H9 (cell line): ENCODE data around the gene HLA-DQB1. TPM values are rescaled to one million over a fixed set of nuclear protein-coding genes. Genes with fewer than 3 reads are reported as not detected.
"Not testable (repeated sequence)": the region's sequence is repeated elsewhere in the genome, so short reads cannot be mapped to it uniquely, and the experiment has no call there.

Experiments used
- DNase-seq: peaks from one replicate; pipeline ENCODE4 v3.0.0-alpha.2; 2017
- H2AFZ ChIP-seq: one replicate; pipeline ENCODE4 v1.6.1; 2013; ENCODE audit warnings: mild to moderate bottlenecking, low read length, control low read depth, moderate library complexity
- H2AK5ac ChIP-seq: 2 replicates; pipeline ENCODE4 v1.6.1; 2013; ENCODE audit warnings: low read length, control low read depth, mixed read lengths; ENCODE audit not compliant: insufficient read length
- H2BK120ac ChIP-seq: one replicate; pipeline ENCODE4 v1.6.1; 2013; ENCODE audit warnings: low read depth, mild to moderate bottlenecking, low read length, control low read depth, inconsistent platforms; ENCODE audit not compliant: poor library complexity, severe bottlenecking
- H2BK12ac ChIP-seq: 2 replicates; pipeline ENCODE4 v1.6.1; 2013; ENCODE audit warnings: low read length, control low read depth, mixed read lengths, low read depth; ENCODE audit not compliant: insufficient read length
- H2BK15ac ChIP-seq: 2 replicates; pipeline ENCODE4 v1.6.1; 2013; ENCODE audit warnings: low read depth, low read length, control low read depth
- H2BK20ac ChIP-seq: one replicate; pipeline ENCODE4 v1.6.1; 2013; ENCODE audit warnings: low read depth, mild to moderate bottlenecking, low read length, control low read depth, inconsistent platforms; ENCODE audit not compliant: poor library complexity, severe bottlenecking
- H2BK5ac ChIP-seq: 2 replicates; pipeline ENCODE4 v1.6.1; 2013; ENCODE audit warnings: low read length, control low read depth, mixed read lengths; ENCODE audit not compliant: insufficient read length
- H3K14ac ChIP-seq: 2 replicates; pipeline ENCODE4 v1.6.1; 2013; ENCODE audit warnings: low read length, control low read depth; ENCODE audit not compliant: insufficient read depth
- H3K18ac ChIP-seq: 2 replicates; pipeline ENCODE4 v1.6.1; 2013; ENCODE audit warnings: low read depth, mild to moderate bottlenecking, mixed read lengths, low read length, control low read depth; ENCODE audit not compliant: insufficient read length
- H3K23ac ChIP-seq: 2 replicates; pipeline ENCODE4 v1.6.1; 2013; ENCODE audit warnings: low read length, control low read depth, mixed read lengths, low read depth; ENCODE audit not compliant: insufficient read length
- H3K23me2 ChIP-seq: 2 replicates; pipeline ENCODE4 v1.6.1; 2013; ENCODE audit warnings: low read depth, mild to moderate bottlenecking, mixed read lengths, low read length, control low read depth; ENCODE audit not compliant: insufficient read length, poor library complexity, severe bottlenecking
- H3K27ac ChIP-seq: 2 replicates; pipeline ENCODE4 v1.5.1; 2013; ENCODE audit warnings: low read length, control low read depth, mixed read lengths, low read depth; ENCODE audit not compliant: insufficient read length
- H3K27me3 ChIP-seq: 2 replicates; pipeline ENCODE4 v1.6.1; 2013; ENCODE audit warnings: low read length, control low read depth, inconsistent platforms; ENCODE audit not compliant: insufficient read depth
- H3K4ac ChIP-seq: 2 replicates; pipeline ENCODE4 v1.6.1; 2013; ENCODE audit warnings: low read depth, mild to moderate bottlenecking, control low read depth, inconsistent platforms, low read length, moderate library complexity
- H3K4me1 ChIP-seq: 2 replicates; pipeline ENCODE4 v1.6.1; 2013; ENCODE audit warnings: low read length, control low read depth, inconsistent platforms; ENCODE audit not compliant: insufficient read depth
- H3K4me2 ChIP-seq: 2 replicates; pipeline ENCODE4 v1.6.1; 2013; ENCODE audit warnings: low read length, control low read depth, mixed read lengths; ENCODE audit not compliant: insufficient read length, insufficient read depth
- H3K56ac ChIP-seq: 2 replicates; pipeline ENCODE4 v1.6.1; 2013; ENCODE audit warnings: low read depth, mild to moderate bottlenecking, mixed read lengths, low read length, control low read depth; ENCODE audit not compliant: insufficient read length
- H3K79me1 ChIP-seq: 2 replicates; pipeline ENCODE4 v1.6.1; 2013; ENCODE audit warnings: low read depth, mild to moderate bottlenecking, moderate library complexity, low read length, control low read depth, inconsistent platforms; ENCODE audit not compliant: insufficient read depth, poor library complexity, severe bottlenecking
- H3K79me2 ChIP-seq: 2 replicates; pipeline ENCODE4 v1.6.1; 2013; ENCODE audit warnings: low read length, control low read depth, inconsistent platforms; ENCODE audit not compliant: insufficient read depth
- H3K9ac ChIP-seq: 2 replicates; pipeline ENCODE4 v1.6.1; 2013; ENCODE audit warnings: low read length, control low read depth, mixed read lengths; ENCODE audit not compliant: insufficient read length; ENCODE audit errors: extremely low read depth
- H3K9me3 ChIP-seq: one replicate; pipeline ENCODE4 v1.6.1; 2013; ENCODE audit warnings: low read depth, low read length, inconsistent platforms; ENCODE audit not compliant: control insufficient read depth
- H3T11ph ChIP-seq: one replicate; pipeline ENCODE4 v1.6.1; 2013; ENCODE audit warnings: mild to moderate bottlenecking, low read length, control low read depth, inconsistent platforms
- H4K20me1 ChIP-seq: one replicate; pipeline ENCODE4 v1.6.1; 2013; ENCODE audit not compliant: control insufficient read depth, insufficient read length, insufficient read depth
- H4K5ac ChIP-seq: 2 replicates; pipeline ENCODE4 v1.6.1; 2013; ENCODE audit warnings: low read depth, mild to moderate bottlenecking, mixed read lengths, low read length, control low read depth; ENCODE audit not compliant: insufficient read length
- H4K8ac ChIP-seq: replicated peaks from 2 replicates; pipeline ENCODE4 v1.6.1; 2013; ENCODE audit warnings: low read length, control low read depth, mixed read lengths, low read depth; ENCODE audit not compliant: insufficient read length
- H4K91ac ChIP-seq: 2 replicates; pipeline ENCODE4 v1.6.1; 2013; ENCODE audit warnings: low read depth, mild to moderate bottlenecking, moderate library complexity, mixed read lengths, low read length, control low read depth; ENCODE audit not compliant: insufficient read length
- H3K27ac Mint-ChIP-seq, 3 experiments: 2 replicates in 2 of 3; 3 replicates in 1 of 3; pipeline ENCODE4 v1.8.0; 2020 to 2021; ENCODE audit warnings: mixed read lengths in 3 of 3, mild to moderate bottlenecking in 1 of 3, moderate library complexity in 1 of 3
- H3K27me3 Mint-ChIP-seq: 2 replicates; pipeline ENCODE4 v1.8.0; 2021; ENCODE audit warnings: low read depth, mild to moderate bottlenecking, moderate library complexity, mixed read lengths
- H3K36me3 Mint-ChIP-seq, 3 experiments: 2 replicates in 2 of 3; 3 replicates in 1 of 3; pipeline ENCODE4 v1.8.0; 2020 to 2021; ENCODE audit warnings: low read depth in 3 of 3, mixed read lengths in 3 of 3; ENCODE audit not compliant: insufficient read depth in 1 of 3
- H3K4me1 Mint-ChIP-seq, 2 experiments: 2 replicates each; pipeline ENCODE4 v1.8.0; 2020; ENCODE audit warnings: mixed read lengths in 2 of 2
- H3K4me3 Mint-ChIP-seq, 2 experiments: 2 replicates in 1 of 2; 3 replicates in 1 of 2; pipeline ENCODE4 v1.8.0; 2020 to 2021; ENCODE audit warnings: mild to moderate bottlenecking in 2 of 2, mixed read lengths in 2 of 2, moderate library complexity in 1 of 2
- H3K9me3 Mint-ChIP-seq, 2 experiments: 2 replicates in 1 of 2; 3 replicates in 1 of 2; pipeline ENCODE4 v1.8.0; 2020; ENCODE audit warnings: mild to moderate bottlenecking in 2 of 2, mixed read lengths in 2 of 2, moderate library complexity in 1 of 2
- WGBS: extraction: QIAGEN DNeasy Blood & Tissue Kit; methylation state at CpG from one replicate; pipeline ENCODE4 v1.1.7; 2013; ENCODE audit warnings: missing lambda C conversion rate, low lambda C conversion rate, mixed read lengths; ENCODE audit not compliant: insufficient read length; ENCODE audit errors: extremely low coverage; 5-methylcytosine and 5-hydroxymethylcytosine counted together
- total RNA-seq: library from RNA; stranded (reverse); gene quantifications from 2 replicates; pipeline ENCODE4 v1.2.1, GENCODE V29; 2021
- TF ChIP-seq, protein P1 (sequence below): fragments of 200-600 bp; sonication (generic); conservative IDR thresholded peaks from 3 replicates; pipeline ENCODE4 v1.8.0; 2021; ENCODE audit warnings: antibody characterized with exemption, mild to moderate bottlenecking

Gene HLA-DQB1
- total RNA-seq, 1 experiment from 2014 or later, result 41.0 TPM

GRCh38 chr6:32709625-32710024, 43.2 kb upstream of the HLA-DQB1 start:
- H3K9me3 Mint-ChIP-seq, result peaks cover 3 to 7% of the 10 kb centered on the region in 2 experiments; a peak in 4 of 5 replicates
- Histone ChIP-seq H3K56ac (no peak overlapping the region), H2BK5ac (no peak overlapping the region), H4K5ac (no peak overlapping the region), H3K4ac (no peak overlapping the region), H2BK15ac (no peak overlapping the region), H4K91ac (no peak overlapping the region), H3K79me2 (no peaks in the 10 kb centered on the region), H2AFZ (no peak overlapping the region), H2BK120ac (no peak overlapping the region), H4K20me1 (no peaks in the 10 kb centered on the region), H3K14ac (no peak overlapping the region), H3K9me3 (no peaks in the 10 kb centered on the region), H3K18ac (no peak overlapping the region), H3K23me2 (no peaks in the 10 kb centered on the region), H3T11ph (no peak overlapping the region), H3K4me1 (no peaks in the 10 kb centered on the region), H3K79me1 (no peaks in the 10 kb centered on the region), H3K27ac (no peak overlapping the region), H3K4me2 (no peak overlapping the region), H2AK5ac (no peak overlapping the region), H3K23ac (no peak overlapping the region), H2BK20ac (no peak overlapping the region), H4K8ac (no peak overlapping the region), H2BK12ac (no peak overlapping the region), H3K9ac (no peak overlapping the region), H3K27me3 (no peaks in the 10 kb centered on the region)
- H3K36me3 Mint-ChIP-seq, result no peaks in the 10 kb centered on the region; a peak in 1 of 7 replicates
- H3K4me3 Mint-ChIP-seq, result no peak overlapping the region
- TF ChIP-seq, protein P1, sequence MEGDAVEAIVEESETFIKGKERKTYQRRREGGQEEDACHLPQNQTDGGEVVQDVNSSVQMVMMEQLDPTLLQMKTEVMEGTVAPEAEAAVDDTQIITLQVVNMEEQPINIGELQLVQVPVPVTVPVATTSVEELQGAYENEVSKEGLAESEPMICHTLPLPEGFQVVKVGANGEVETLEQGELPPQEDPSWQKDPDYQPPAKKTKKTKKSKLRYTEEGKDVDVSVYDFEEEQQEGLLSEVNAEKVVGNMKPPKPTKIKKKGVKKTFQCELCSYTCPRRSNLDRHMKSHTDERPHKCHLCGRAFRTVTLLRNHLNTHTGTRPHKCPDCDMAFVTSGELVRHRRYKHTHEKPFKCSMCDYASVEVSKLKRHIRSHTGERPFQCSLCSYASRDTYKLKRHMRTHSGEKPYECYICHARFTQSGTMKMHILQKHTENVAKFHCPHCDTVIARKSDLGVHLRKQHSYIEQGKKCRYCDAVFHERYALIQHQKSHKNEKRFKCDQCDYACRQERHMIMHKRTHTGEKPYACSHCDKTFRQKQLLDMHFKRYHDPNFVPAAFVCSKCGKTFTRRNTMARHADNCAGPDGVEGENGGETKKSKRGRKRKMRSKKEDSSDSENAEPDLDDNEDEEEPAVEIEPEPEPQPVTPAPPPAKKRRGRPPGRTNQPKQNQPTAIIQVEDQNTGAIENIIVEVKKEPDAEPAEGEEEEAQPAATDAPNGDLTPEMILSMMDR, result no peak
- no peaks in the 10 kb centered on the region; the same call in 1 of the 2 replicates for H3K27me3 Mint-ChIP-seq
- DNase-seq, result no peak
- H3K4me1 Mint-ChIP-seq, result no peaks in the 10 kb centered on the region
- H3K27ac Mint-ChIP-seq, result no peak overlapping the region

DNA sequence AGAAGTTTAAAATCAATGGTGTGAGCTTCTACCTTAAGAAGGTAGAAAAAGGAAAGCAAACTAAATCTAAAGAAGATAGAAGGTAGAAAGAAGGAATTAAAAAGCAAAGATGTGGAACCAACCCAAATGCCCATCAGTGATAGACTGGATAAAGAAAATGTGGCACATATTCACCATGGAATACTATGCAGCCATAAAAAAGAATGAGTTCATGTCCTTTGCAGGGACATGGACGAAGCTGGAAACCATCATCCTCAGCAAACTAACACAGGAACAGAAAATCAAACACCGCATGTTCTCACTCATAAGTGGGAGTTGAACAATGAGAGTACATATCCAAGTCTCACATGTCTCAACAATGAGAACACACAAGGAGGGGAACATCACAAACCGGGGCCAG, 38.7 kb upstream of the HLA-DQB1 start:
- not testable (repeated sequence) for H3K4me1 Mint-ChIP-seq, H2BK20ac ChIP-seq, H3K18ac ChIP-seq, H3K9me3 ChIP-seq, H3K79me1 ChIP-seq, H4K20me1 ChIP-seq, H2BK120ac ChIP-seq, H3K56ac ChIP-seq, H3K27ac Mint-ChIP-seq, H3K14ac ChIP-seq, H3T11ph ChIP-seq, H4K5ac ChIP-seq, H4K91ac ChIP-seq, H3K4ac ChIP-seq, H3K23ac ChIP-seq, H2AK5ac ChIP-seq, H3K36me3 Mint-ChIP-seq, H3K23me2 ChIP-seq, H2BK15ac ChIP-seq, H4K8ac ChIP-seq, H3K27ac ChIP-seq, H2BK12ac ChIP-seq, H3K27me3 ChIP-seq, H3K4me1 ChIP-seq, H3K79me2 ChIP-seq, H3K4me2 ChIP-seq, DNase-seq, H3K4me3 Mint-ChIP-seq, H2AFZ ChIP-seq, H2BK5ac ChIP-seq, H3K9ac ChIP-seq, H3K27me3 Mint-ChIP-seq, H3K9me3 Mint-ChIP-seq
- no CpG with 5 or more reads among the region's 3 CpGs for WGBS
